GM21390 (cell line): Measurements from ENCODE around the gene IDH3G.

Experiments used
- ATAC-seq: cut with Tn5 transposase; IDR thresholded peaks from one replicate; pipeline ENCODE4 v1.9.1; 2021; ENCODE audit not compliant: unreplicated experiment

IDH3G gene

GRCh38 chrX:153736071-153736820 lies 57.9 kb downstream of the IDH3G start:
- ATAC-seq: no peak
